ENCODE measurements around the gene GAS6.

DNA sequence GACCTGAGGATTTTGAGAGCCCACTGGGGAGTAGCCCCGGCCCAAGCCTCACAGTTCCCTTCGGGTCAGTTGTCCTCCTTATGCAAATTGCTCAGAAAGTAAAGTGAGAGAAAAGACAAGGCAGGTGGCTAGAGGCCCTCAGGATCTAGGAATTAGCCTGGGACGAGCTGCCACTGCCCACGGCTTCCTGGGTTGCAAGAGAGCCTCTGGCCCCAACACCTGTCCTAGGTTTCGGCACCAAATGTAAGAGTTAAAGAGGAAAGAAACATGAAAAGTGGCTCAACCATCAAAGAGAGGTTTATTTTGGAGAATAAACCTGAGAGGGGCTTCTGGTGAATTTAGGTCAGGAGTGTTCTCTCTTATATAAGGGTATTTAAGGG is 79.2 kb downstream of the GAS6 start:
- TF ChIP-seq ESRRG (CRISPR knock-in tag; IDR thresholded peaks at IDR 0.05) (no peak), ZNF70 (CRISPR knock-in tag; IDR thresholded peaks at IDR 0.05) (no peak), TOX (CRISPR knock-in tag; IDR thresholded peaks at IDR 0.05; ENCODE audit: borderline replicate concordance) (no peak)

Data from SK-N-SH treated with all-trans-retinoic acid at 6 μM for 48 hours (cell line).